HEK293 (cell line): ENCODE measurements around the gene COQ8A.

Source experiments
- CTCF ChIP-seq: fragments of 450-650 bp; formaldehyde crosslinking; IDR thresholded peaks from 2 replicates; pipeline ENCODE4 v1.5.1; 2016; ENCODE audit warnings: missing biosample characterization, missing genetic modification characterization
- INSM2 ChIP-seq: fragments of 450-650 bp; formaldehyde crosslinking; IDR thresholded peaks from 2 replicates; pipeline ENCODE4 v1.5.1; 2016; ENCODE audit warnings: missing biosample characterization, missing genetic modification characterization
- RBAK ChIP-seq: fragments of 450-650 bp; formaldehyde crosslinking; IDR thresholded peaks from 2 replicates; pipeline ENCODE4 v1.5.1; 2016; ENCODE audit warnings: missing biosample characterization, missing genetic modification characterization
- REPIN1 ChIP-seq: fragments of 450-650 bp; formaldehyde crosslinking; IDR thresholded peaks from 2 replicates; pipeline ENCODE4 v1.5.1; 2017; ENCODE audit warnings: missing biosample characterization, missing genetic modification characterization, low read depth
- ZNF121 ChIP-seq: fragments of 450-650 bp; formaldehyde crosslinking; IDR thresholded peaks from 2 replicates; pipeline ENCODE4 v1.5.1; 2016; ENCODE audit warnings: missing biosample characterization, missing genetic modification characterization
- ZNF138 ChIP-seq: fragments of 450-650 bp; formaldehyde crosslinking; IDR thresholded peaks from 2 replicates; pipeline ENCODE4 v1.5.1; 2016; ENCODE audit warnings: missing biosample characterization, missing genetic modification characterization, borderline replicate concordance
- ZNF169 ChIP-seq: fragments of 450-650 bp; formaldehyde crosslinking; IDR thresholded peaks from 2 replicates; pipeline ENCODE4 v1.5.1; 2016; ENCODE audit warnings: missing biosample characterization, missing genetic modification characterization
- ZNF184 ChIP-seq: fragments of 450-650 bp; IDR thresholded peaks from 2 replicates; pipeline ENCODE4 v1.5.1; 2018; ENCODE audit warnings: missing biosample characterization, mild to moderate bottlenecking, missing genetic modification characterization
- ZNF670 ChIP-seq: fragments of 450-650 bp; formaldehyde crosslinking; IDR thresholded peaks from 2 replicates; pipeline ENCODE4 v1.5.1; 2016; ENCODE audit warnings: missing biosample characterization, missing genetic modification characterization, low read depth
- ZSCAN5A ChIP-seq: fragments of 450-650 bp; formaldehyde crosslinking; IDR thresholded peaks from 2 replicates; pipeline ENCODE4 v1.5.1; 2016; ENCODE audit warnings: missing biosample characterization, missing genetic modification characterization
- TF ChIP-seq, protein P1 (sequence below): fragments of 450-650 bp; formaldehyde crosslinking; IDR thresholded peaks from 2 replicates; pipeline ENCODE4 v1.5.1; 2016; ENCODE audit warnings: missing biosample characterization, missing genetic modification characterization

DNA sequence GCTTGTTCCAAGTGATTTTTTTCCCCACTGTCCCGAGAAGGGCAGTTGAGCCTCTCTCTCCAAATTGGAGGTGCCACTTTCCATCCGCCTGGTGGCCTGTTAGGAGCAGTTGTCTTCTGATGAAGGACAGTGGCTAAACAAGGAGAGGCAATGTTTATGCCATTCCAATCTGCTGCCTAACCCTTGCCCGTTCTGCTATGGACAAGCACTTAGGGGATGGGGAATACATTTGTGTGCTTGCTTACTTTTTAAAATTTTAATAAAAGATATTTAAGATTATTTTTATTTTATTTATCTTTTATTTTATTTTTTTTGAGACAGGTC, 12.0 kb downstream of the COQ8A start:
- TF ChIP-seq RBAK (tag by site-specific recombination) = no peak
- TF ChIP-seq CTCF = no peak
- TF ChIP-seq, protein P1, sequence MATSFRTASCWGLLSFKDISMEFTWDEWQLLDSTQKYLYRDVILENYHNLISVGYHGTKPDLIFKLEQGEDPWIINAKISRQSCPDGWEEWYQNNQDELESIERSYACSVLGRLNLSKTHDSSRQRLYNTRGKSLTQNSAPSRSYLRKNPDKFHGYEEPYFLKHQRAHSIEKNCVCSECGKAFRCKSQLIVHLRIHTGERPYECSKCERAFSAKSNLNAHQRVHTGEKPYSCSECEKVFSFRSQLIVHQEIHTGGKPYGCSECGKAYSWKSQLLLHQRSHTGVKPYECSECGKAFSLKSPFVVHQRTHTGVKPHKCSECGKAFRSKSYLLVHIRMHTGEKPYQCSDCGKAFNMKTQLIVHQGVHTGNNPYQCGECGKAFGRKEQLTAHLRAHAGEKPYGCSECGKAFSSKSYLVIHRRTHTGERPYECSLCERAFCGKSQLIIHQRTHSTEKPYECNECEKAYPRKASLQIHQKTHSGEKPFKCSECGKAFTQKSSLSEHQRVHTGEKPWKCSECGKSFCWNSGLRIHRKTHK (tag by site-specific recombination) = no peak
- no peak for TF ChIP-seq ZNF184 (tag by site-specific recombination)
- TF ChIP-seq ZSCAN5A = no peak
- no peak for TF ChIP-seq ZNF121 (tag by site-specific recombination)
- TF ChIP-seq ZNF670 = no peak
- no peak for TF ChIP-seq REPIN1 (tag by site-specific recombination)
- no peak for TF ChIP-seq ZNF169 (tag by site-specific recombination)
- no peak for TF ChIP-seq INSM2
- no peak for TF ChIP-seq ZNF138 (tag by site-specific recombination)
